GM12872 (cell line): ENCODE results near the gene IER5.

Experiments
- CTCF ChIP-seq: IDR thresholded peaks from 3 replicates; pipeline ENCODE4 v1.5.1; 2011; ENCODE audit warnings: low read depth, mild to moderate bottlenecking, low read length, moderate library complexity; ENCODE audit not compliant: insufficient read depth

Gene IER5

GRCh38 chr1:181122222-181122621 lies 33.7 kb downstream of the IER5 start:
- no peak for TF ChIP-seq CTCF

- no peak for TF ChIP-seq CTCF
Measured at GRCh38 chr1:181123173-181123572, 34.7 kb downstream of the IER5 start.

GRCh38 chr1:181124291-181124751 lies 35.8 kb downstream of the IER5 start:
- no peak for TF ChIP-seq CTCF

GRCh38 chr1:181126289-181126688 lies 37.8 kb downstream of the IER5 start:
- no peak for TF ChIP-seq CTCF

GRCh38 chr1:181126871-181127587 lies 38.5 kb downstream of the IER5 start:
- TF ChIP-seq CTCF: no peak

- TF ChIP-seq CTCF: no peak
Measured at GRCh38 chr1:181127898-181128453, 39.5 kb downstream of the IER5 start.

GRCh38 chr1:181128592-181129497 lies 40.3 kb downstream of the IER5 start:
- no peak for TF ChIP-seq CTCF
